ENCODE results near the gene SBDS.
A peak's percentile ranks its signal among the peaks of the same experiment; 100 is the strongest.
"Not testable (repeated sequence)": the region's sequence is repeated elsewhere in the genome, so short reads cannot be mapped to it uniquely, and the experiment has no call there.

Gene SBDS

GRCh38 chr7:67009677-67010076, 14.3 kb upstream of the SBDS start:
- H3K9me3 ChIP-seq (ENCODE audit: insufficient read depth, low read length); H3K36me3 ChIP-seq (ENCODE audit: low read length); H3K4me3 ChIP-seq (ENCODE audit: insufficient read depth, low read length, poor library complexity, severe bottlenecking); H3K9me2 ChIP-seq (replicated peaks; ENCODE audit: insufficient read depth, low read length); H3K9ac ChIP-seq (ENCODE audit: low read length); H4K20me1 ChIP-seq (ENCODE audit: low read depth, low read length); H2AFZ ChIP-seq (ENCODE audit: low read depth, low read length, severe bottlenecking); H3K27ac ChIP-seq (ENCODE audit: low read depth, low read length); H3K4me2 ChIP-seq (ENCODE audit: low read depth, low read length, poor library complexity, severe bottlenecking); H3F3A ChIP-seq (ENCODE audit: insufficient read depth); H3K27me3 ChIP-seq (ENCODE audit: low read length); H3K79me2 ChIP-seq (ENCODE audit: insufficient read depth, low read length): not testable (repeated sequence)

- H3F3A ChIP-seq (ENCODE audit: insufficient read depth), result no peaks in the 10 kb centered on the region
- no peak overlapping the region for H3K4me3 ChIP-seq (ENCODE audit: insufficient read depth, low read length, poor library complexity, severe bottlenecking)
- no peaks in the 10 kb centered on the region for H4K20me1 ChIP-seq (ENCODE audit: low read depth, low read length)
- no peak overlapping the region for H3K4me2 ChIP-seq (ENCODE audit: low read depth, low read length, poor library complexity, severe bottlenecking)
- no peak overlapping the region for H3K9ac ChIP-seq (ENCODE audit: low read length)
- no peak overlapping the region for H3K27ac ChIP-seq (ENCODE audit: low read depth, low read length)
- no peaks in the 10 kb centered on the region for H3K27me3 ChIP-seq (ENCODE audit: low read length)
- no peaks in the 10 kb centered on the region for H3K9me3 ChIP-seq (ENCODE audit: insufficient read depth, low read length)
- H2AFZ ChIP-seq (ENCODE audit: low read depth, low read length, severe bottlenecking), result no peak overlapping the region
- peaks cover 12% of the 10 kb centered on the region for H3K79me2 ChIP-seq (ENCODE audit: insufficient read depth, low read length)
- H3K36me3 ChIP-seq (ENCODE audit: low read length), result no peaks in the 10 kb centered on the region
- no peaks in the 10 kb centered on the region for H3K9me2 ChIP-seq (replicated peaks; ENCODE audit: insufficient read depth, low read length)
- TF ChIP-seq EZH2phosphoT487 (conservative IDR thresholded peaks at IDR 0.05; ENCODE audit: low read length), result no peak
Observed at GRCh38 chr7:67008260-67008659, 12.9 kb upstream of the SBDS start.

- Histone ChIP-seq H3K9ac (ENCODE audit: low read length) (no peak overlapping the region), H2AFZ (ENCODE audit: low read depth, low read length, severe bottlenecking) (no peak overlapping the region), H3K9me2 (replicated peaks; ENCODE audit: insufficient read depth, low read length) (no peaks in the 10 kb centered on the region), H3F3A (ENCODE audit: insufficient read depth) (no peaks in the 10 kb centered on the region), H4K20me1 (ENCODE audit: low read depth, low read length) (no peaks in the 10 kb centered on the region), H3K27me3 (ENCODE audit: low read length) (no peaks in the 10 kb centered on the region), H3K36me3 (ENCODE audit: low read length) (no peaks in the 10 kb centered on the region), H3K4me2 (ENCODE audit: low read depth, low read length, poor library complexity, severe bottlenecking) (no peak overlapping the region), H3K27ac (ENCODE audit: low read depth, low read length) (no peak overlapping the region), H3K4me3 (ENCODE audit: insufficient read depth, low read length, poor library complexity, severe bottlenecking) (no peak overlapping the region), H3K79me2 (ENCODE audit: insufficient read depth, low read length) (peaks cover 21% of the 10 kb centered on the region), H3K9me3 (ENCODE audit: insufficient read depth, low read length) (no peaks in the 10 kb centered on the region)
- no peak for TF ChIP-seq EZH2phosphoT487 (conservative IDR thresholded peaks at IDR 0.05; ENCODE audit: low read length)
- TF ChIP-seq, protein P1, sequence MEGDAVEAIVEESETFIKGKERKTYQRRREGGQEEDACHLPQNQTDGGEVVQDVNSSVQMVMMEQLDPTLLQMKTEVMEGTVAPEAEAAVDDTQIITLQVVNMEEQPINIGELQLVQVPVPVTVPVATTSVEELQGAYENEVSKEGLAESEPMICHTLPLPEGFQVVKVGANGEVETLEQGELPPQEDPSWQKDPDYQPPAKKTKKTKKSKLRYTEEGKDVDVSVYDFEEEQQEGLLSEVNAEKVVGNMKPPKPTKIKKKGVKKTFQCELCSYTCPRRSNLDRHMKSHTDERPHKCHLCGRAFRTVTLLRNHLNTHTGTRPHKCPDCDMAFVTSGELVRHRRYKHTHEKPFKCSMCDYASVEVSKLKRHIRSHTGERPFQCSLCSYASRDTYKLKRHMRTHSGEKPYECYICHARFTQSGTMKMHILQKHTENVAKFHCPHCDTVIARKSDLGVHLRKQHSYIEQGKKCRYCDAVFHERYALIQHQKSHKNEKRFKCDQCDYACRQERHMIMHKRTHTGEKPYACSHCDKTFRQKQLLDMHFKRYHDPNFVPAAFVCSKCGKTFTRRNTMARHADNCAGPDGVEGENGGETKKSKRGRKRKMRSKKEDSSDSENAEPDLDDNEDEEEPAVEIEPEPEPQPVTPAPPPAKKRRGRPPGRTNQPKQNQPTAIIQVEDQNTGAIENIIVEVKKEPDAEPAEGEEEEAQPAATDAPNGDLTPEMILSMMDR (IDR thresholded peaks at IDR 0.05; ENCODE audit: insufficient read depth, low read length, poor library complexity, severe bottlenecking), result no peak
Observed at GRCh38 chr7:67006965-67007364, 11.6 kb upstream of the SBDS start.

- not testable (repeated sequence) for H3K9me3 ChIP-seq (ENCODE audit: insufficient read depth, low read length); H3K4me3 ChIP-seq (ENCODE audit: insufficient read depth, low read length, poor library complexity, severe bottlenecking); H3K9me2 ChIP-seq (replicated peaks; ENCODE audit: insufficient read depth, low read length); H3K27ac ChIP-seq (ENCODE audit: low read depth, low read length); H3K36me3 ChIP-seq (ENCODE audit: low read length); H3K27me3 ChIP-seq (ENCODE audit: low read length); H3K4me2 ChIP-seq (ENCODE audit: low read depth, low read length, poor library complexity, severe bottlenecking); H4K20me1 ChIP-seq (ENCODE audit: low read depth, low read length); H3K9ac ChIP-seq (ENCODE audit: low read length); H2AFZ ChIP-seq (ENCODE audit: low read depth, low read length, severe bottlenecking); H3F3A ChIP-seq (ENCODE audit: insufficient read depth)
- H3K79me2 ChIP-seq (ENCODE audit: insufficient read depth, low read length), result peaks cover 23% of the 10 kb centered on the region
Observed at GRCh38 chr7:67004145-67004544, 8.8 kb upstream of the SBDS start.

DNA sequence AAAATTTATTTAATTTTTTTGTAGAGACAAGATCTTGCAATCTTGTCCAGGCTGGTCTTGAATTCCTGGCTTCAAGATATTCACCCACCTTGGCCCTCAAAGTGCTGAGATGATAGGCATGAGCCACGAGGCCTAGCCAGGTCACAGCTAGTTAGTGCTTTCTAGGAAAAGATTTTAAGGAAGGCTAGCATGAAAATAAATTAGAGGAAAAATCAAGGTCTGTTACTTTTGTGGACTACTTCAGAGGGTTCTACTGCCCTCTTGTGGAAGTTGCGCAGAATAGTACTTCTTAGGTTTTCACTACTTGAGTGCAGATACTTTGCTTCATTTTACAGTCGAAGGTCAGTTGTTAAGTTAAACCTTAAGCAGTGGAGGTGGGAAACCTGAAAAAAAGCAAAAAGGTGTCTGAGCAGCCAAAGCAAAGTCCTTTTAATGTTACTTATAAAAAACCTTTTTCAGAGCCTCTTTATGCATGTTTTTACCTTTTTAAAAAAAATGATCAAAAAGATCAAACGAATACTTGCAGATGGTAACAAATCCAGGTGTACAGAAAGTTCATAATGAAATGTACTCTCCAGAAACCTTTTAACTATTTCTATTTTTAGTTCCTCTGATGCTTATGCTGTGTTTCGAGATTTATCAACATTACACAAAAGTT, 5.3 kb upstream of the SBDS start:
- not testable (repeated sequence) for H3F3A ChIP-seq (ENCODE audit: insufficient read depth); H3K27me3 ChIP-seq (ENCODE audit: low read length); H3K27ac ChIP-seq (ENCODE audit: low read depth, low read length); H4K20me1 ChIP-seq (ENCODE audit: low read depth, low read length); H3K9ac ChIP-seq (ENCODE audit: low read length); H3K9me3 ChIP-seq (ENCODE audit: insufficient read depth, low read length); H3K36me3 ChIP-seq (ENCODE audit: low read length); H3K4me3 ChIP-seq (ENCODE audit: insufficient read depth, low read length, poor library complexity, severe bottlenecking); H2AFZ ChIP-seq (ENCODE audit: low read depth, low read length, severe bottlenecking); H3K9me2 ChIP-seq (replicated peaks; ENCODE audit: insufficient read depth, low read length); H3K4me2 ChIP-seq (ENCODE audit: low read depth, low read length, poor library complexity, severe bottlenecking)
- peaks cover 34% of the 10 kb centered on the region for H3K79me2 ChIP-seq (ENCODE audit: insufficient read depth, low read length)

GRCh38 chr7:66996444-66997191, 1.2 kb upstream of the SBDS start, which contains the start of gene TYW1:
Gene TYW1 (plus strand): TSS chr7:66996833. CDS start chr7:66996979, 146 bp downstream.
- peak within 1 kb of the TSS; percentile 58 for H3K27ac ChIP-seq (ENCODE audit: low read depth, low read length)
- H3K36me3 ChIP-seq (ENCODE audit: low read length), result peaks cover 17% of the 10 kb centered on the region
- peak within 1 kb of the TSS; percentile 82 for H3K4me2 ChIP-seq (ENCODE audit: low read depth, low read length, poor library complexity, severe bottlenecking)
- not testable (repeated sequence) for H3K9me3 ChIP-seq (ENCODE audit: insufficient read depth, low read length); H3K27me3 ChIP-seq (ENCODE audit: low read length); H3K9me2 ChIP-seq (replicated peaks; ENCODE audit: insufficient read depth, low read length); H4K20me1 ChIP-seq (ENCODE audit: low read depth, low read length); H3F3A ChIP-seq (ENCODE audit: insufficient read depth)
- H3K9ac ChIP-seq (ENCODE audit: low read length), result peak within 1 kb of the TSS; percentile 87
- peak within 1 kb of the TSS; percentile 76 for H3K4me3 ChIP-seq (ENCODE audit: insufficient read depth, low read length, poor library complexity, severe bottlenecking)
- H2AFZ ChIP-seq (ENCODE audit: low read depth, low read length, severe bottlenecking), result peak within 1 kb of the TSS; percentile 90
- H3K79me2 ChIP-seq (ENCODE audit: insufficient read depth, low read length), result peaks cover 40% of the 10 kb centered on the region
